ENCODE measurements around the gene MATK. TPM values are rescaled to one million over a fixed set of nuclear protein-coding genes. Genes with fewer than 3 reads are reported as not detected.
"Not testable (repeated sequence)": the region's sequence is repeated elsewhere in the genome, so short reads cannot be mapped to it uniquely, and the experiment has no call there.

The MATK gene
- total RNA-seq, 2 donors from 2014 or later = 0.78 TPM; not detected in 1

- Histone ChIP-seq H3K27me3 (no peaks in the 10 kb centered on the region), H3K27ac (no peak overlapping the region), H3K36me3 (replicated peaks in 1 of 2; ENCODE audit: insufficient read depth in 1 of 2, low read depth in 2 of 2) (peaks cover 0 to 5% of the 10 kb centered on the region in 2 donors), H3K9me3 (no peaks in the 10 kb centered on the region), H3K4me3 (no peak overlapping the region), H3K4me1 (no peaks in the 10 kb centered on the region)
- intact Hi-C loops (cut with DNase I) = no loop called here
- WGBS, 2 donors = 81% methylated on average over 16 of the region's 17 CpGs; no CpG with 5 or more reads in 1 of the 2 donors
- DNase-seq (no peak), ATAC-seq (no peak)
- TF ChIP-seq CTCF (IDR thresholded peaks at IDR 0.05) (no peak), POLR2A (IDR thresholded peaks at IDR 0.05) (no peak)
These were observed 16.7 kb downstream of the MATK start for GRCh38 chr19:3769494-3769893.

- H3K4me3 ChIP-seq = no peak overlapping the region
- H3K36me3 ChIP-seq (replicated peaks in 1 of 2; ENCODE audit: insufficient read depth in 1 of 2, low read depth in 2 of 2) = peaks cover 0 to 5% of the 10 kb centered on the region in 2 donors
- no peak for DNase-seq
- ATAC-seq = no peak
- TF ChIP-seq CTCF (IDR thresholded peaks at IDR 0.05) = no peak
- TF ChIP-seq POLR2A (IDR thresholded peaks at IDR 0.05) = no peak
- intact Hi-C loops (cut with DNase I) = no loop called here
- H3K27me3 ChIP-seq = no peaks in the 10 kb centered on the region
- no peaks in the 10 kb centered on the region for H3K4me1 ChIP-seq
- H3K9me3 ChIP-seq = no peaks in the 10 kb centered on the region
- WGBS, 2 donors = 88 to 96% methylated on average over 7 of the region's 7 CpGs
- H3K27ac ChIP-seq = no peak overlapping the region
These were observed 17.5 kb downstream of the MATK start for GRCh38 chr19:3768748-3769099.

GRCh38 chr19:3768015-3768747 lies 18.0 kb downstream of the MATK start:
- peaks cover 4% of the 10 kb centered on the region for H3K4me1 ChIP-seq
- no peak for TF ChIP-seq POLR2A (IDR thresholded peaks at IDR 0.05)
- TF ChIP-seq CTCF (IDR thresholded peaks at IDR 0.05) = no peak
- H3K27ac ChIP-seq = no peak overlapping the region
- no peak overlapping the region for H3K4me3 ChIP-seq
- H3K27me3 ChIP-seq = no peaks in the 10 kb centered on the region
- no peak for DNase-seq
- no peak for ATAC-seq
- no peaks in the 10 kb centered on the region for H3K9me3 ChIP-seq
- peaks cover 0 to 5% of the 10 kb centered on the region in 2 donors for H3K36me3 ChIP-seq (replicated peaks in 1 of 2; ENCODE audit: insufficient read depth in 1 of 2, low read depth in 2 of 2)
- WGBS, 2 donors = 86 to 91% methylated on average over 12 to 22 of the region's 25 CpGs
- intact Hi-C loops (cut with DNase I) = no loop called here

GRCh38 chr19:3767050-3767449 lies 19.1 kb downstream of the MATK start:
- no peak overlapping the region for H3K4me3 ChIP-seq
- H3K4me1 ChIP-seq = peaks cover 7% of the 10 kb centered on the region
- no peaks in the 10 kb centered on the region for H3K27me3 ChIP-seq
- H3K9me3 ChIP-seq = no peaks in the 10 kb centered on the region
- peaks cover 0 to 5% of the 10 kb centered on the region in 2 donors for H3K36me3 ChIP-seq (replicated peaks in 1 of 2; ENCODE audit: insufficient read depth in 1 of 2, low read depth in 2 of 2)
- TF ChIP-seq CTCF (IDR thresholded peaks at IDR 0.05) (no peak), POLR2A (IDR thresholded peaks at IDR 0.05) (no peak)
- ATAC-seq (no peak), DNase-seq (no peak)
- intact Hi-C loops (cut with DNase I) = no loop called here
- H3K27ac ChIP-seq = no peak overlapping the region
- 87 to 93% methylated on average over 5 to 23 of the region's 23 CpGs for WGBS, 2 donors

GRCh38 chr19:3766520-3766919 lies 19.7 kb downstream of the MATK start:
- Histone ChIP-seq H3K9me3 (no peaks in the 10 kb centered on the region), H3K27me3 (no peaks in the 10 kb centered on the region), H3K36me3 (replicated peaks in 1 of 2; ENCODE audit: insufficient read depth in 1 of 2, low read depth in 2 of 2) (peaks cover 0 to 5% of the 10 kb centered on the region in 2 donors), H3K4me1 (peaks cover 11% of the 10 kb centered on the region), H3K27ac (no peak overlapping the region), H3K4me3 (no peak overlapping the region)
- ATAC-seq (no peak), DNase-seq (no peak)
- intact Hi-C loops (cut with DNase I) = no loop called here
- TF ChIP-seq CTCF (IDR thresholded peaks at IDR 0.05) (no peak), POLR2A (IDR thresholded peaks at IDR 0.05) (no peak)
- WGBS, 2 donors = 90 to 94% methylated on average over 7 of the region's 7 CpGs

GRCh38 chr19:3765757-3766156 lies 20.4 kb downstream of the MATK start:
- H3K36me3 ChIP-seq (replicated peaks in 1 of 2; ENCODE audit: insufficient read depth in 1 of 2, low read depth in 2 of 2); intact Hi-C loops (cut with DNase I); H3K9me3 ChIP-seq; ATAC-seq; H3K4me3 ChIP-seq; DNase-seq; H3K27me3 ChIP-seq; H3K27ac ChIP-seq: not testable (repeated sequence)
- 99 to 100% methylated on average over 5 of the region's 5 CpGs for WGBS, 2 donors
- H3K4me1 ChIP-seq = peaks cover 14% of the 10 kb centered on the region

All from body of pancreas (tissue), 4 donors.